HG03095 (cell line): ENCODE results near the gene PNPO.

Source experiments
- ATAC-seq: cut with Tn5 transposase; IDR thresholded peaks from one replicate; pipeline ENCODE4 v1.9.1; 2021; ENCODE audit warnings: moderate library complexity; ENCODE audit not compliant: unreplicated experiment

PNPO gene

GRCh38 chr17:47994724-47995123 is 53.4 kb downstream of the PNPO start:
- ATAC-seq = no peak

GRCh38 chr17:47995241-47995935 is 54.0 kb downstream of the PNPO start:
- no peak for ATAC-seq

DNA sequence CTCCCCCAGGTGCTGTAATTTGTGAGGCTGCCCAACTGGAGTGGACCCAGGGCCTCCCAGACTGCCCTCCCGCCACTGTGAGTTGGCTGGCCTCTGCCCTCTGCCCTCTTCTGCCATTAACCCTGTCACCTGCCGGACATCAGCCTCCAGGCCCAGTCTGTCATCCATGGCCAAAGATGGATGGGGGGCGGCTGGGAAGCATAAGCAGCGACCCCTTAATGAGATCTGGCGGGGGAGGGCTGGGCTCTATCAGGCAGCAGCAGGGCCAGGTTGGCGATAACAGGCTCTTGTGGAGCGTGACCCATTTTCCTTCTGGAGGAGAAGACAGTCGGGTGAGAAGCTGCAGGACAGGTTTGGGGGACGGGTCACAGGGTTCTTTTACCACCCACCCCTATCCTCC is 54.8 kb downstream of the PNPO start:
- no peak for ATAC-seq

GRCh38 chr17:47997586-47997985 is 56.2 kb downstream of the PNPO start:
- no peak for ATAC-seq

DNA sequence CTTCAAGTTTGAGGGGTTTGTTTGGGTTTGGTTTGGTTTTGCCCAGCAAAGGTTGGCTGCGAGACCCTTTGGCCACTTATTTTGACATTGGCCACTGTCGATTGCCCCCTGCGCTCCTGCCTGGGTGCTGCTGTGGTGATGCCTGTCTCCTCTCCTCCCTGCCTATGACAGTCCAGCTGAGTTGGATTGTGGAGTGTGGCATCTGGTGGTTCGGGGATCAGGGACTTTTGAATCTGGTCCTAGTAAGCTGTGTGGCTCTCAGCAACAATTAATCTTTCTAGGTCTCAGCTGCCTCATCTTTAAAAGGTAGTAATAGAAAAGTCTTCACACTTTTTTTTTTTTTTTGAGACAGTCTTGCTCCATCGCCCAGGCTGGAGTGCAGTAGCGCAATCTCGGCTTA is 56.7 kb downstream of the PNPO start:
- no peak for ATAC-seq
